ENCODE measurements around the gene POMP. TPM values are rescaled to one million over a fixed set of nuclear protein-coding genes. Genes with fewer than 3 reads are reported as not detected.
A peak's percentile ranks its signal among the peaks of the same experiment; 100 is the strongest.

The POMP gene
- total and polyA plus RNA-seq, 2 of the 4 experiments (the other 2 are of a cell fraction): 60.2 to 68.4 TPM

DNA sequence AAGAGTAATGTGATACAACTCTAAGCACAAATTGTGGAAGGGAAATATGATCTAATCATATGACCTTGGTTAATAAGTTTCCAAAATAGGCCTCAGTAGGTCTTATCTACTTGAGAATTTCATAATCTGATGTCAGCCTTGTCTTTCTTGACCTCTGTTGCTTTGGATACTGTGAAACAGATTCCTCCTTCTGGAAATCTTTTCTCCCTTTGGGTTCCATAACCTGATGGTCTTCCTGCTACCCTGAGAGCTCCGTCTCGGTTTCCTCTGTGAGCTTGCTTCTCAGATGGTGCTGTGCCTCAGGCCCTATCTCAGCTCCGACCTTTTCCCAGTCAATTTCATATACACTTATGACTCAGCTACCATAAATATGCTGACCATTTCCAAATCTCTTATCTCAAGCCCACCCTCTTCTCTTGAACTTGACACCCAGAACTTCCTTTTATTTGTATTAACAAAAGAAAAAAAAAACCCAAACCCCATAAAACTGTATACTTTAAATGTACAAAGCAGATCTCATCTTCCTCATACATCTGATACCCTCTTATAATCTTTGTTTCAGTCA, 66.2 kb downstream of the POMP start:
- Histone ChIP-seq H3K14ac (replicated peaks; ENCODE audit: low read depth, low read length) (no peak overlapping the region), H2AK9ac (replicated peaks; ENCODE audit: low read depth, low read length, poor library complexity) (no peak overlapping the region), H4K5ac (ENCODE audit: low read depth, low read length) (no peak overlapping the region), H3K27ac (ENCODE audit: insufficient read depth, low read length) (no peak overlapping the region), H3K79me1 (ENCODE audit: low read depth in 1 of 2, low read length in 2 of 2) (no peaks in the 10 kb centered on the region), H3K18ac (ENCODE audit: low read depth, low read length) (no peak overlapping the region), H2BK5ac (ENCODE audit: low read depth, low read length, poor library complexity, severe bottlenecking) (no peak overlapping the region), H4K91ac (ENCODE audit: insufficient read depth, low read depth, low read length) (no peak overlapping the region), H3K4me2 (ENCODE audit: low read depth, low read length) (no peak overlapping the region), H2BK20ac (ENCODE audit: low read depth, low read length) (no peak overlapping the region), H2BK120ac (ENCODE audit: low read depth, low read length) (no peak overlapping the region), H4K20me1 (ENCODE audit: insufficient read depth, low read length) (no peaks in the 10 kb centered on the region), H4K8ac (ENCODE audit: low read depth in 2 of 2, low read length in 2 of 2) (no peak overlapping the region), H3K9me1 (ENCODE audit: insufficient read depth, low read length) (no peaks in the 10 kb centered on the region), H2AFZ (replicated peaks; ENCODE audit: low read length, poor library complexity) (no peak overlapping the region), H2AK5ac (ENCODE audit: low read depth, low read length) (no peak overlapping the region), H2BK15ac (ENCODE audit: low read depth, low read length) (no peak overlapping the region), H3K23ac (ENCODE audit: low read depth, low read length) (no peak overlapping the region), H3K9me3 (ENCODE audit: control insufficient read depth, insufficient read depth, low read length) (no peaks in the 10 kb centered on the region), H3K27me3 (ENCODE audit: control insufficient read depth, insufficient read depth, low read length) (no peaks in the 10 kb centered on the region; the same call in 1 of the 2 replicates), H3K4ac (ENCODE audit: low read depth, low read length) (no peak overlapping the region), H3K4me1 (ENCODE audit: control insufficient read depth, insufficient read depth, low read length) (no peaks in the 10 kb centered on the region), H3K36me3 (ENCODE audit: control insufficient read depth, insufficient read depth, low read length) (no peaks in the 10 kb centered on the region), H3K4me3 (ENCODE audit: insufficient read depth, low read depth, low read length) (no peak overlapping the region), H3K56ac (ENCODE audit: extremely low read depth, insufficient read depth, low read length) (no peak overlapping the region), H3K9ac (ENCODE audit: low read depth, low read length) (no peak overlapping the region)
- TF ChIP-seq CHD1 (IDR thresholded peaks at IDR 0.05; ENCODE audit: low read depth, low read length) (no peak), MAZ (IDR thresholded peaks at IDR 0.05; ENCODE audit: borderline replicate concordance, low read depth, low read length) (no peak), ELK1 (IDR thresholded peaks at IDR 0.05; ENCODE audit: borderline replicate concordance, low read depth, low read length) (no peak), FOS (IDR thresholded peaks at IDR 0.05; ENCODE audit: low read depth, low read length) (no peak), MXI1 (IDR thresholded peaks at IDR 0.05; ENCODE audit: borderline replicate concordance, low read depth, low read length) (no peak), BHLHE40 (IDR thresholded peaks at IDR 0.05; ENCODE audit: low read depth, low read length) (no peak), SMC3 (IDR thresholded peaks at IDR 0.05; ENCODE audit: low read depth, low read length) (no peak)
- TF ChIP-seq, protein P1, sequence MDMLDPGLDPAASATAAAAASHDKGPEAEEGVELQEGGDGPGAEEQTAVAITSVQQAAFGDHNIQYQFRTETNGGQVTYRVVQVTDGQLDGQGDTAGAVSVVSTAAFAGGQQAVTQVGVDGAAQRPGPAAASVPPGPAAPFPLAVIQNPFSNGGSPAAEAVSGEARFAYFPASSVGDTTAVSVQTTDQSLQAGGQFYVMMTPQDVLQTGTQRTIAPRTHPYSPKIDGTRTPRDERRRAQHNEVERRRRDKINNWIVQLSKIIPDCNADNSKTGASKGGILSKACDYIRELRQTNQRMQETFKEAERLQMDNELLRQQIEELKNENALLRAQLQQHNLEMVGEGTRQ (IDR thresholded peaks at IDR 0.05; ENCODE audit: low read depth, low read length): no peak
- in situ Hi-C loops (cut with MboI; ENCODE audit: low sequenced_read_pairs): no loop called here
- dilution Hi-C loops (cut with HindIII; ENCODE audit: low sequenced_read_pairs, unreplicated experiment): no loop called here
- ChIA-PET POLR2A (ENCODE audit: unreplicated experiment) (no interaction called here), CTCF (no interaction called here)
- no peak for DNase-seq
- intact Hi-C loops (cut with micrococcal nuclease): no loop called here
- WGBS, 2 experiments (ENCODE audit: extremely low coverage in 2 of 2, insufficient read length in 1 of 2): 58% methylated on average over 3 of the region's 3 CpGs; no CpG with 5 or more reads in 1 of the 2 experiments
- BruUV-seq (replicated peaks): no TSS peak
- peak; percentile 24; the same call in 1 of the 2 replicates for ATAC-seq (ENCODE audit: low read depth)

Data from IMR-90 (cell line).